Transverse colon (tissue), 4 donors: ENCODE data around the gene ZYX. TPM values are rescaled to one million over a fixed set of nuclear protein-coding genes. Genes with fewer than 3 reads are reported as not detected.

ENCODE experiments used
- DNase-seq: peaks from one replicate; pipeline ENCODE4 v3.0.0-alpha.2; 2019
- H3K27ac ChIP-seq, 4 donors: fragments of 200-600 bp; sonication (generic); 2 replicates each; pipeline ENCODE4 v1.5.1; 2016 to 2018; ENCODE audit warnings: inconsistent platforms in 4 of 4
- H3K27me3 ChIP-seq: fragments of 200-600 bp; sonication (generic); 2 replicates; pipeline ENCODE4 v1.5.1; 2017; ENCODE audit warnings: inconsistent platforms
- H3K36me3 ChIP-seq, 4 donors: fragments of 200-600 bp; sonication (generic); 2 replicates each; pipeline ENCODE4 v1.5.1; 2017 to 2019; ENCODE audit warnings: inconsistent platforms in 4 of 4
- H3K4me1 ChIP-seq, 4 donors: fragments of 200-600 bp; sonication (generic); 2 replicates each; pipeline ENCODE4 v1.5.1; 2017 to 2020; ENCODE audit warnings: inconsistent platforms in 4 of 4
- H3K4me3 ChIP-seq, 4 donors: fragments of 200-600 bp; sonication (generic); 1 replicate in 1 of 4; 2 replicates in 3 of 4; pipeline versions ENCODE4 v1.5.1 to v1.6.1; 2017 to 2019; ENCODE audit warnings: inconsistent platforms in 4 of 4
- H3K9me3 ChIP-seq, 2 donors: fragments of 200-600 bp; sonication (generic); 2 replicates each; pipeline ENCODE4 v1.5.1; 2017 to 2019; ENCODE audit warnings: inconsistent platforms in 2 of 2
- CTCF ChIP-seq, 5 experiments: fragments of 200-600 bp in 3 of 5; fragments of 450-650 bp in 2 of 5; sonication (generic) in 3 of 5; IDR thresholded peaks; 1 replicate in 2 of 5; 2 replicates in 3 of 5; pipeline ENCODE4 v1.5.1; 2016 to 2017; ENCODE audit warnings: antibody characterized with exemption in 5 of 5, inconsistent platforms in 3 of 5, mild to moderate bottlenecking in 2 of 5, moderate library complexity in 1 of 5
- EP300 ChIP-seq: sonication (generic); formaldehyde crosslinking; IDR thresholded peaks from one replicate; pipeline ENCODE4 v1.6.1; 2017; ENCODE audit warnings: antibody characterized with exemption, low read depth
- POLR2A ChIP-seq: fragments of 450-650 bp; IDR thresholded peaks from one replicate; pipeline ENCODE4 v1.6.1; 2016; ENCODE audit warnings: antibody characterized with exemption, mild to moderate bottlenecking, moderate library complexity
- POLR2AphosphoS5 ChIP-seq, 3 donors: sonication (generic); formaldehyde crosslinking; IDR thresholded peaks; one replicate each; pipeline ENCODE4 v1.6.1; 2016; ENCODE audit warnings: antibody characterized with exemption in 3 of 3
- WGBS, 2 donors: methylation state at CpG; one replicate each; pipeline ENCODE4 v1.1.5; 2018; ENCODE audit warnings: low coverage in 1 of 2; 5-methylcytosine and 5-hydroxymethylcytosine counted together
- in situ Hi-C, 4 donors: fragments of 200-750 bp; cut with MboI; loops; one replicate each; pipeline versions ENCODE4 v1.15.0 to v1.15.1; 2017; ENCODE audit warnings: low sequenced_read_pairs in 3 of 4, low pct_ligation_motif_present in 1 of 4, low pct_unique_long_range_greater_than_20kb in 1 of 4
- intact Hi-C: fragments of 100-400 bp; cut with DNase I; formaldehyde crosslinking; loops from one replicate; pipeline ENCODE4 v1.15.1; 2023; ENCODE audit warnings: low total_unique reads
- total RNA-seq, 4 donors: library from RNA; depleted of rRNA; stranded (reverse); fragments of >200 nt; gene quantifications; one replicate each; pipeline ENCODE4 v1.1.0, GENCODE V29; 2016

The ZYX gene
- total RNA-seq, 4 donors from 2014 or later, result 45.2 to 217 (median 110) TPM

- DNase-seq, result peak; percentile 75
- in situ Hi-C loops, result loop anchor here in 1 of 4 donors (10.0 kb wide), 1 partner anchor 164 kb away; no protein-coding TSS in a partner anchor
These were observed 27.8 kb downstream of the ZYX start, which contains the start of gene EPHA1 for GRCh38 chr7:143408686-143409561. Gene EPHA1 (minus strand): TSS chr7:143408856. CDS start chr7:143408805, 51 bp downstream.

GRCh38 chr7:143410521-143411004 lies 29.4 kb downstream of the ZYX start:
- H3K36me3 ChIP-seq, result no peaks in the 10 kb centered on the region
- 15 to 45% methylated on average over 2 to 6 of the region's 6 CpGs for WGBS, 2 donors
- no peak for TF ChIP-seq POLR2AphosphoS5 (IDR thresholded peaks at IDR 0.05)
- TF ChIP-seq CTCF (IDR thresholded peaks at IDR 0.05), result no peak
- TF ChIP-seq EP300, result no peak
- TF ChIP-seq POLR2A, result no peak
- peak overlapping the region in 2 of 4 donors; percentile 26 to 32 for H3K27ac ChIP-seq
- in situ Hi-C loops (loop anchor here in 2 of 4 donors (10.0 kb wide), 3 partner anchors 64 to 166 kb away; partner anchors contain the start of genes CLCN1 (in 1 of the 2) and TAS2R41 (in 1 of the 2)), intact Hi-C loops (no loop called here)
- H3K9me3 ChIP-seq, result no peaks in the 10 kb centered on the region
- H3K4me3 ChIP-seq, result no peak overlapping the region
- no peak for DNase-seq
- H3K4me1 ChIP-seq, result peaks cover 10 to 38% (median 28%) of the 10 kb centered on the region in 4 donors
- H3K27me3 ChIP-seq, result no peaks in the 10 kb centered on the region

More at GRCh38 chr7:143408686-143409561, 27.8 kb downstream of the ZYX start, which contains the start of gene EPHA1:
- Histone ChIP-seq H3K27me3 (no peaks in the 10 kb centered on the region), H3K4me3 (peak within 1 kb of the TSS; percentile 31 to 62 (median 52)), H3K27ac (peak within 1 kb of the TSS; percentile 50 to 82 (median 78)), H3K4me1 (peaks cover 10 to 38% (median 28%) of the 10 kb centered on the region in 4 donors), H3K36me3 (no peaks in the 10 kb centered on the region), H3K9me3 (no peaks in the 10 kb centered on the region)
- TF ChIP-seq CTCF (IDR thresholded peaks at IDR 0.05) (peak; percentile 31 to 61 (median 45)), POLR2A (no peak), EP300 (no peak), POLR2AphosphoS5 (IDR thresholded peaks at IDR 0.05) (no peak)
- WGBS, 2 donors, result 0 to 8% methylated on average over 5 to 35 of the region's 39 CpGs
- intact Hi-C loops, result no loop called here

GRCh38 chr7:143411976-143412708 lies 31.0 kb downstream of the ZYX start:
- Histone ChIP-seq H3K36me3 (no peaks in the 10 kb centered on the region), H3K27ac (no peak overlapping the region), H3K27me3 (no peaks in the 10 kb centered on the region), H3K4me3 (no peak overlapping the region), H3K4me1 (peaks cover 10 to 44% (median 28%) of the 10 kb centered on the region in 4 donors), H3K9me3 (no peaks in the 10 kb centered on the region)
- intact Hi-C loops (no loop called here), in situ Hi-C loops (loop anchor here in 2 of 4 donors (10.0 kb wide), 3 partner anchors 63 to 167 kb away; partner anchors contain the start of genes CLCN1 (in 1 of the 2) and TAS2R41 (in 1 of the 2))
- no peak for TF ChIP-seq CTCF (IDR thresholded peaks at IDR 0.05)
- no peak for TF ChIP-seq POLR2A
- TF ChIP-seq POLR2AphosphoS5 (IDR thresholded peaks at IDR 0.05), result no peak
- no peak for TF ChIP-seq EP300
- no peak for DNase-seq
- 68 to 84% methylated on average over 4 to 5 of the region's 5 CpGs for WGBS, 2 donors
